ENCODE results near the gene TREML4. TPM values are rescaled to one million over a fixed set of nuclear protein-coding genes. Genes with fewer than 3 reads are reported as not detected.

Gene TREML4
- total RNA-seq, 1 donor, result not detected

- H4K20me1 ChIP-seq (ENCODE audit: insufficient read depth, low read length), result no peaks in the 10 kb centered on the region
- no peak overlapping the region for H3K27ac ChIP-seq (ENCODE audit: low read depth, low read length)
- DNase-seq (ENCODE audit: insufficient read length, low spot score, missing footprints), result no peak
- no peaks in the 10 kb centered on the region for H3K79me2 ChIP-seq (ENCODE audit: insufficient read depth, low read length)
- no peaks in the 10 kb centered on the region for H3K36me3 ChIP-seq (ENCODE audit: insufficient read depth, low read length)
- no peak for TF ChIP-seq CTCF (IDR thresholded peaks at IDR 0.05; ENCODE audit: extremely low read depth, low read depth, low read length)
- H3K9me3 ChIP-seq (ENCODE audit: low read depth, low read length), result no peaks in the 10 kb centered on the region
- no peak overlapping the region for H3K4me3 ChIP-seq (ENCODE audit: insufficient read depth, low read length)
- no peaks in the 10 kb centered on the region for H3K4me1 ChIP-seq (ENCODE audit: insufficient read depth, low read length)
- H3K27me3 ChIP-seq (ENCODE audit: insufficient read depth, low read length), result no peaks in the 10 kb centered on the region
- no peak overlapping the region for H3K4me2 ChIP-seq (ENCODE audit: insufficient read depth, low read length)
- no peak overlapping the region for H2AFZ ChIP-seq (ENCODE audit: low read length)
Observed at GRCh38 chr6:41269166-41269565, 41.0 kb downstream of the TREML4 start.

GRCh38 chr6:41269716-41270115 lies 41.6 kb downstream of the TREML4 start:
- no peaks in the 10 kb centered on the region for H3K79me2 ChIP-seq (ENCODE audit: insufficient read depth, low read length)
- H3K36me3 ChIP-seq (ENCODE audit: insufficient read depth, low read length), result no peaks in the 10 kb centered on the region
- no peaks in the 10 kb centered on the region for H3K27me3 ChIP-seq (ENCODE audit: insufficient read depth, low read length)
- no peak for DNase-seq (ENCODE audit: insufficient read length, low spot score, missing footprints)
- no peak overlapping the region for H3K4me2 ChIP-seq (ENCODE audit: insufficient read depth, low read length)
- no peaks in the 10 kb centered on the region for H3K4me1 ChIP-seq (ENCODE audit: insufficient read depth, low read length)
- H3K4me3 ChIP-seq (ENCODE audit: insufficient read depth, low read length), result no peak overlapping the region
- no peaks in the 10 kb centered on the region for H3K9me3 ChIP-seq (ENCODE audit: low read depth, low read length)
- TF ChIP-seq CTCF (IDR thresholded peaks at IDR 0.05; ENCODE audit: extremely low read depth, low read depth, low read length), result no peak
- no peaks in the 10 kb centered on the region for H4K20me1 ChIP-seq (ENCODE audit: insufficient read depth, low read length)
- no peak overlapping the region for H2AFZ ChIP-seq (ENCODE audit: low read length)
- H3K27ac ChIP-seq (ENCODE audit: low read depth, low read length), result no peak overlapping the region

- H3K4me3 ChIP-seq (ENCODE audit: insufficient read depth, low read length), result no peak overlapping the region
- no peaks in the 10 kb centered on the region for H4K20me1 ChIP-seq (ENCODE audit: insufficient read depth, low read length)
- DNase-seq (ENCODE audit: insufficient read length, low spot score, missing footprints), result no peak
- no peak overlapping the region for H2AFZ ChIP-seq (ENCODE audit: low read length)
- no peak overlapping the region for H3K4me2 ChIP-seq (ENCODE audit: insufficient read depth, low read length)
- peaks cover 4% of the 10 kb centered on the region for H3K27me3 ChIP-seq (ENCODE audit: insufficient read depth, low read length)
- no peak for TF ChIP-seq CTCF (IDR thresholded peaks at IDR 0.05; ENCODE audit: extremely low read depth, low read depth, low read length)
- no peaks in the 10 kb centered on the region for H3K79me2 ChIP-seq (ENCODE audit: insufficient read depth, low read length)
- H3K36me3 ChIP-seq (ENCODE audit: insufficient read depth, low read length), result no peaks in the 10 kb centered on the region
- no peak overlapping the region for H3K27ac ChIP-seq (ENCODE audit: low read depth, low read length)
- H3K4me1 ChIP-seq (ENCODE audit: insufficient read depth, low read length), result no peaks in the 10 kb centered on the region
- no peaks in the 10 kb centered on the region for H3K9me3 ChIP-seq (ENCODE audit: low read depth, low read length)
Observed at GRCh38 chr6:41271901-41272395, 43.8 kb downstream of the TREML4 start.

- Histone ChIP-seq H4K20me1 (ENCODE audit: insufficient read depth, low read length) (no peaks in the 10 kb centered on the region), H3K4me2 (ENCODE audit: insufficient read depth, low read length) (no peak overlapping the region), H3K9me3 (ENCODE audit: low read depth, low read length) (no peaks in the 10 kb centered on the region), H3K36me3 (ENCODE audit: insufficient read depth, low read length) (no peaks in the 10 kb centered on the region), H3K27ac (ENCODE audit: low read depth, low read length) (no peak overlapping the region), H3K79me2 (ENCODE audit: insufficient read depth, low read length) (no peaks in the 10 kb centered on the region), H3K27me3 (ENCODE audit: insufficient read depth, low read length) (peaks cover 4% of the 10 kb centered on the region), H2AFZ (ENCODE audit: low read length) (no peak overlapping the region), H3K4me1 (ENCODE audit: insufficient read depth, low read length) (no peaks in the 10 kb centered on the region), H3K4me3 (ENCODE audit: insufficient read depth, low read length) (no peak overlapping the region)
- no peak for DNase-seq (ENCODE audit: insufficient read length, low spot score, missing footprints)
- no peak for TF ChIP-seq CTCF (IDR thresholded peaks at IDR 0.05; ENCODE audit: extremely low read depth, low read depth, low read length)
Observed at GRCh38 chr6:41272591-41273240, 44.6 kb downstream of the TREML4 start.
